DMS153 treated with DMSO at 0.1 percent for 48 hours (cell line): Measurements from ENCODE around the gene KCTD10.
"Not testable (repeated sequence)": the region's sequence is repeated elsewhere in the genome, so short reads cannot be mapped to it uniquely, and the experiment has no call there.

Experiments
- DNase-seq: peaks from one replicate; lab custom pipeline; 2025; ENCODE audit not compliant: unreplicated experiment; lab: John Stamatoyannopoulos, UW

Gene KCTD10

DNA sequence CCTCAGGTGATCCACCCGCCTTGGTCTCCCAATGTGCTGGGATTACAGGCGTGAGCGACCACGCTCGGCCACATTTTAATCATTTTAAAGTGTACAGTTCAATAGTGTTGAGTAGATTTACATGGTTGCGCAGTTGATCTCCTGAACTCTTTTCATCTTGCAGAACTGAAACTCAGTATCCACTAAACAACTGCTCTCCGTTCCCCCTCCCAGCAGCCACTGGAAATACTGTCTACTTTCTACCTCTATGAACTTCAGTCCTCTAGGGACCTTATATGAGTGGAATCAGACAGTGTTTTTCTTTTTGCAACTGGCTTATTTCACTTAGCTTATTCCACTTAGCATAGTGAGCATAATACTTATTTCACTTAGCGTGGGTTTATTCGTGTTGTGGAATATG, 53.7 kb downstream of the KCTD10 start:
- DNase-seq, result no peak

DNA sequence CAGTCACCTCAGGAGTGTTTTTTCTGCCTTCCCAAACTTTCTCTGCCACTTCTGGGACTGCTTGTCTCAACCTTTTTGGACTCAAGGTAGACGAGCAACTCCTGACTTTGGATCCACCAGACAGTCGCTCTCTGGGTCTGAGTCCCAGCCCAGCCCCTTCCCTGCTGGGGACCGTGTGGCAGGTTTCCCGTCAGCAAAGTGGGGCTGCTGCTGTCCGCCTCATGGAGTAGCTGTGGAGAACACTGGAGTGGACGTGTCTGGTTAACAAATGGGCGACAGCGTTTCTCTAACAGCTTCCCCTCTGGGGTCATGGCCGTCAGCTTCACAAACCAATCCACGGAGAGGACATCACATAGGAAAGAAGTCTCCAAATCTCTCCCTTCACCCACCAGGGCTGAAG, 54.8 kb downstream of the KCTD10 start:
- no peak for DNase-seq

DNA sequence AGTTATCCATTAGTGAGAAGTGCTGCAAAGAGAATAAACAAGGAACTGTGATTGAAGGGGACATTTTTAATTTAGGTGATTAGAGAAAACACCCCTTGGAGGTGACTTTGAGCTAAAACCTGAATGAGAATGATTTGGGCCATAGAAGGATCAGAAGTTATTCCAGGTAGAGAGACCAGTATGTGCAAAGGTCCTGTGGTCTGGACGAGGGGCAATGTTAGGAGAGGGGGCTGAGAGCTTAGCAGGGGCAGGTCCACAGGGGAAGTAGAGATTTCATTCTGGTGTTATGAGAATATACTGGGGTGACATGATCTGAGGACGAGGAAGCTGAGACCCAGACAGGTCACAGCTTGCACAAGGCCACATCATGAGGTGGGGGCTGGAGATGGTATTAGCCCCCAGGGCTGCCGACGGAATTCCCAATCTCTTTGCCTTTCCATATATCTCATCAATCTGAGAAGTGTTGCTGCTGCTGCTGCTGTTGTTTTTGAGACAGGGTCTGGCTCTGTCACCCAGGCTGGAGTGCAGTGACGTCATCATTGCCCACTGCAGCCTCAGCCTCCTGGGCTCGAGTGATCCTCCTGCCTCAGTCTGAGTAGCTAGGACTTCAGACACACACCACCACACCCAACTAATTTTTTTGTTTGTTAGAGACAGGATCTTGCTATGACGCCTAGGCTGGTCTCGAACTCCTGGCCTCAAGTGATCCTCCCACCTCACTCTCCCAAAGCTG, 55.6 kb downstream of the KCTD10 start:
- no peak for DNase-seq

DNA sequence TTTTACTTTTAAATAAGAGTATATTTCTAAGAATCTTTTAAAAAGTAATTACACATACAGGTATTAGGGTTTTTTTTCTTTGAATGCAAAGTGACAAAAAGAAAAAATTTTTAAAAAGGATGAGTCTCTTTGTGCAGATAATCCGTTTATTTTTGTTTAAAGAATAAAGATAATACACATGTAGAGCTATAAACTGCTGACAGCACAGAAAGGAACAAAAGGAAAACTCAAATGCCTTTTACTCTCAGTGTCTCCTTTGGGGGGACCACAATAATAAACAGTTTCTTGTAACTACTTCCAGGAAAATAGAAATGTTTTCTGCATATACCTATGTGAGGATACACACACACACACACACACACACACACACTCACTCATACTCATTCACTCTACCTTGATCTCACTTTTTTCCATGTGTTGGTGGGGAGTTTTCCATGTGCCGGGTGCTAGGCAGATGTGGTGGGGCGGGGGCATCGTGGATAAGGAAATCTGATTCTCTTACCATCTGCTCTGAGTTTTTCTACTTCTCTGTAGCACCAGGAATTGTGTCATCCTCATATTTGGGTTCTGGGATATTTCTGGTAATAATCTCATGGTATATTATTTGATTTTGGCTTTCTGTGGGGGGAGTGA, 58.1 kb downstream of the KCTD10 start:
- no peak for DNase-seq

DNA sequence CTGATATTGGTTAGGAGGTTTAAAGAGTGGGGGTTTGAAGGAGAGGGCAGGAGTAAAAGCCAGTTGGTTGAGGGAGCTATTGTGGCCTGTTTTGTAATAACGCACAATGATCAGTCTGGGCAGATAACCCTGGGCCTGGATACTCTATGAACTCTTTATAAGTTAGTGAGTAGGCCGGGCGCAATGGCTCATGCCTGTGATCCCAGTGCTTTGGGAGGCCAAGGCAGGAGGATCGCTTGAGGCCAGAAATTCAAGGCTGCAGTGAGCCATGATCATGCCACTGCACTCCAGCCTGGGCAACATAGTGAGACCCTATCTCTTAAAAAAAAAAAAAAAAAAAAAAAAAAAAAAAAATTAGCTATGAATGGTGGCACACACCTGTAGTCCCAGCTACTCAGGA, 71.0 kb downstream of the KCTD10 start:
- not testable (repeated sequence) for DNase-seq

DNA sequence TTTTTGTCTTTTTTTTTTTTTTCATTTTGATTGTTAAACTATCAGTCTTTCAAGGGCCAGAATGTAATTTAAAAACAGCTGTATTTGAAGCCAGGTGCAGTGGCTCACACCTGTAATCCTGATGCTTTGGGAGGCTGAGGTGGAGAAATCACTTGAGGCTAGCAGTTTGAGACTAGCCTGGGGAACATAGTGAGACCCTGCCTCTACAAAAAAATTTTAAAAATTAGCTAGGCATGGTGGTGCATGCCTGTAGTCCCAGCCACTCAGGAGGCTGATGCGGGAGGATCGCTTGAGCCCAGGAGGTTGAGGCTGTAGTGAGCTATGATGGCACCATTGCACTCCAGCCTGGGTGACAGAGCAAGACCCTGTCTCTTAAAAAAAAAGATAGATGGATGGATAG, 72.3 kb downstream of the KCTD10 start:
- not testable (repeated sequence) for DNase-seq
